H1 (cell line): ENCODE measurements around the gene PIP5K1B. TPM values are rescaled to one million over a fixed set of nuclear protein-coding genes. Genes with fewer than 3 reads are reported as not detected.
A peak's percentile ranks its signal among the peaks of the same experiment; 100 is the strongest.

Experiments
- CTCF ChIA-PET: fragments of 300-600 bp; sonication (Branson Sonifier 250); formaldehyde crosslinking; loops from one replicate; lab custom pipeline; 2021; ENCODE audit not compliant: partially characterized antibody; lab: Charles Lee
- POLR2A ChIA-PET: fragments of 300-600 bp; sonication (Branson Sonifier 250); formaldehyde crosslinking; loops from one replicate; lab custom pipeline; 2021; ENCODE audit warnings: inconsistent platforms; ENCODE audit not compliant: partially characterized antibody; lab: Charles Lee
- DNase-seq, 2 experiments: peaks; one replicate each; pipeline versions ENCODE4 v3.0.0 to v3.0.0-alpha.2; 2010 to 2022; ENCODE audit warnings: low spot score in 2 of 2, low read depth in 1 of 2, mixed read lengths in 1 of 2
- FAIRE-seq: peaks from 2 replicates; lab custom pipeline; 2011; peaks lifted over from hg19 to GRCh38; lab: Jason Lieb, UNC
- H2AFZ ChIP-seq: 2 replicates; pipeline ENCODE4 v1.8.1; 2012; ENCODE audit warnings: low read length, inconsistent platforms
- H2AK5ac ChIP-seq: 2 replicates; pipeline ENCODE4 v1.6.1; 2013; ENCODE audit warnings: low read depth, low read length
- H2BK120ac ChIP-seq: replicated peaks from 2 replicates; pipeline ENCODE3; 2013; ENCODE audit warnings: low read depth, low read length, inconsistent platforms
- H2BK12ac ChIP-seq: 2 replicates; pipeline ENCODE4 v1.6.1; 2013; ENCODE audit warnings: low read depth, low read length
- H2BK15ac ChIP-seq: 2 replicates; pipeline ENCODE4 v1.6.1; 2013; ENCODE audit warnings: low read length
- H2BK20ac ChIP-seq: 2 replicates; pipeline ENCODE4 v1.6.1; 2013; ENCODE audit warnings: low read length
- H2BK5ac ChIP-seq: 2 replicates; pipeline ENCODE4 v1.6.1; 2013; ENCODE audit warnings: low read depth, low read length
- H3K14ac ChIP-seq: 2 replicates; pipeline ENCODE4 v1.6.1; 2013; ENCODE audit warnings: inconsistent platforms; ENCODE audit not compliant: insufficient read length
- H3K18ac ChIP-seq: 2 replicates; pipeline ENCODE4 v1.6.1; 2013; ENCODE audit warnings: low read length; ENCODE audit errors: extremely low read depth
- H3K23ac ChIP-seq: 2 replicates; pipeline ENCODE4 v1.6.1; 2013; ENCODE audit warnings: inconsistent platforms; ENCODE audit not compliant: insufficient read length
- H3K23me2 ChIP-seq: 2 replicates; pipeline ENCODE4 v1.6.1; 2013; ENCODE audit warnings: low read depth, low read length
- H3K27ac ChIP-seq: 2 replicates; pipeline ENCODE4 v1.6.1; 2011; ENCODE audit warnings: low read depth, low read length, inconsistent platforms
- H3K27me3 ChIP-seq, 4 experiments: replicated peaks in 1 of 4; 1 replicate in 1 of 4; 2 replicates in 3 of 4; pipeline versions ENCODE4 v1.6.1 to v1.8.1; 2011 to 2013; ENCODE audit warnings: low read length in 3 of 4, mild to moderate bottlenecking in 3 of 4, inconsistent platforms in 2 of 4, mixed read lengths in 2 of 4, moderate library complexity in 1 of 4; ENCODE audit not compliant: control insufficient read depth in 3 of 4, insufficient read depth in 3 of 4; ENCODE audit errors: extremely low read depth in 1 of 4
- H3K36me3 ChIP-seq, 4 experiments: 2 replicates each; pipeline versions ENCODE4 v1.6.1 to v1.8.1; 2011 to 2013; ENCODE audit warnings: mild to moderate bottlenecking in 4 of 4, low read length in 3 of 4, moderate library complexity in 2 of 4, control low read depth in 1 of 4, inconsistent platforms in 1 of 4; ENCODE audit not compliant: insufficient read depth in 4 of 4, control insufficient read depth in 2 of 4
- H3K4ac ChIP-seq: replicated peaks from 2 replicates; pipeline ENCODE3; 2013; ENCODE audit warnings: low read length, low read depth, mixed read lengths, inconsistent platforms; ENCODE audit not compliant: insufficient read length
- H3K4me1 ChIP-seq, 4 experiments: replicated peaks in 1 of 4; 1 replicate in 1 of 4; 2 replicates in 3 of 4; pipeline versions ENCODE4 v1.6.1 to v1.8.1; 2011 to 2013; ENCODE audit warnings: low read length in 3 of 4, inconsistent platforms in 2 of 4, mixed read lengths in 1 of 4; ENCODE audit not compliant: insufficient read depth in 4 of 4, control insufficient read depth in 3 of 4
- H3K4me2 ChIP-seq, 2 experiments: 2 replicates each; pipeline versions ENCODE4 v1.6.1 to v1.8.1; 2011 to 2013; ENCODE audit warnings: low read depth in 2 of 2, low read length in 2 of 2, control low read depth in 1 of 2, inconsistent platforms in 1 of 2, mild to moderate bottlenecking in 1 of 2; ENCODE audit not compliant: insufficient read depth in 1 of 2
- H3K4me3 ChIP-seq, 4 experiments: fragments of 200-600, 300-600 bp in 1 of 4; sonication (generic), shearing (Covaris generic), sonication (Bioruptor Twin) in 1 of 4; 2 replicates each; pipeline versions ENCODE4 v1.5.1 to v1.8.1; 2011 to 2016; ENCODE audit warnings: low read length in 4 of 4, low read depth in 3 of 4, control low read depth in 2 of 4, inconsistent platforms in 2 of 4, mild to moderate bottlenecking in 2 of 4, mixed read lengths in 1 of 4, moderate library complexity in 1 of 4; ENCODE audit not compliant: insufficient read depth in 2 of 4; ENCODE audit errors: extremely low read depth in 1 of 4
- H3K56ac ChIP-seq: replicated peaks from 2 replicates; pipeline ENCODE3; 2013; ENCODE audit warnings: low read depth, mild to moderate bottlenecking, mixed read lengths, low read length, inconsistent platforms; ENCODE audit not compliant: insufficient read length
- H3K79me1 ChIP-seq: 2 replicates; pipeline ENCODE4 v1.6.1; 2013; ENCODE audit warnings: low read depth, low read length, control low read depth
- H3K79me2 ChIP-seq, 2 experiments: 2 replicates each; pipeline versions ENCODE4 v1.6.1 to v1.8.1; 2012 to 2013; ENCODE audit warnings: low read length in 2 of 2, mild to moderate bottlenecking in 2 of 2, inconsistent platforms in 1 of 2; ENCODE audit not compliant: insufficient read depth in 2 of 2, control insufficient read depth in 1 of 2
- H3K9ac ChIP-seq, 4 experiments: replicated peaks in 1 of 4; 1 replicate in 1 of 4; 2 replicates in 3 of 4; pipeline versions ENCODE4 v1.6.1 to v1.8.1; 2011 to 2013; ENCODE audit warnings: low read depth in 3 of 4, low read length in 3 of 4, control low read depth in 2 of 4, mild to moderate bottlenecking in 2 of 4, moderate library complexity in 2 of 4, inconsistent platforms in 1 of 4; ENCODE audit errors: extremely low read depth in 1 of 4
- H3K9me3 ChIP-seq, 2 experiments: 2 replicates each; pipeline versions ENCODE4 v1.6.1 to v1.8.1; 2012 to 2013; ENCODE audit warnings: mild to moderate bottlenecking in 2 of 2, moderate library complexity in 2 of 2, control low read depth in 1 of 2, inconsistent platforms in 1 of 2, low read depth in 1 of 2, low read length in 1 of 2, mixed read lengths in 1 of 2; ENCODE audit not compliant: insufficient read depth in 2 of 2
- H4K20me1 ChIP-seq, 2 experiments: replicated peaks in 1 of 2; 2 replicates each; pipeline versions ENCODE3 to v1.8.1; 2011 to 2013; ENCODE audit warnings: inconsistent platforms in 2 of 2, low read length in 2 of 2, mild to moderate bottlenecking in 1 of 2; ENCODE audit not compliant: insufficient read depth in 2 of 2, control insufficient read depth in 1 of 2
- H4K5ac ChIP-seq: 2 replicates; pipeline ENCODE4 v1.6.1; 2013; ENCODE audit warnings: low read length, low read depth, mixed read lengths, inconsistent platforms; ENCODE audit not compliant: insufficient read length
- H4K8ac ChIP-seq: 2 replicates; pipeline ENCODE4 v1.8.0; 2013; ENCODE audit warnings: mild to moderate bottlenecking, moderate library complexity, low read length, inconsistent platforms; ENCODE audit not compliant: insufficient read depth; ENCODE audit errors: extremely low read depth
- H4K91ac ChIP-seq: replicated peaks from 2 replicates; pipeline ENCODE3; 2013; ENCODE audit warnings: low read length, mixed read lengths, inconsistent platforms; ENCODE audit not compliant: insufficient read length
- ATF3 ChIP-seq: IDR thresholded peaks from 2 replicates; pipeline ENCODE4 v1.6.1; 2011; ENCODE audit warnings: low read depth, mild to moderate bottlenecking, low read length; ENCODE audit not compliant: insufficient read depth
- BACH1 ChIP-seq: IDR thresholded peaks from 2 replicates; pipeline ENCODE4 v1.6.1; 2012; ENCODE audit warnings: low read length, improper control_type of control experiment
- BRCA1 ChIP-seq: IDR thresholded peaks from 2 replicates; pipeline ENCODE4 v1.6.1; 2012; ENCODE audit warnings: low read depth, low read length, improper control_type of control experiment
- CTBP2 ChIP-seq: IDR thresholded peaks from 2 replicates; pipeline ENCODE4 v1.7.0; 2011; ENCODE audit warnings: borderline replicate concordance, mild to moderate bottlenecking, moderate library complexity, mixed read lengths, low read length; ENCODE audit not compliant: insufficient read depth, insufficient read length
- HDAC6 ChIP-seq: IDR thresholded peaks from one replicate; pipeline ENCODE4 v1.7.1; 2012; ENCODE audit warnings: low read depth, mild to moderate bottlenecking, inconsistent platforms, low read length, moderate library complexity
- TAF1 ChIP-seq: IDR thresholded peaks from 2 replicates; pipeline ENCODE4 v1.6.1; 2011; ENCODE audit warnings: mild to moderate bottlenecking, low read depth, low read length
- TEAD4 ChIP-seq: IDR thresholded peaks from 2 replicates; pipeline ENCODE4 v1.6.1; 2012; ENCODE audit warnings: low read depth, low read length, inconsistent platforms, mixed read lengths
- WGBS, 2 experiments: shearing (Covaris generic) in 1 of 2; methylation state at CpG; one replicate each; pipeline versions ENCODE4 v1.1.6 to v1.1.7; 2013 to 2015; ENCODE audit warnings: low lambda C conversion rate in 2 of 2, mixed read lengths in 2 of 2, inconsistent platforms in 1 of 2, low coverage in 1 of 2, missing lambda C conversion rate in 1 of 2; ENCODE audit not compliant: insufficient replicate concordance in 2 of 2, insufficient coverage in 1 of 2, insufficient read length in 1 of 2; ENCODE audit errors: extremely low coverage in 1 of 2, missing lambda C conversion rate in 1 of 2; 5-methylcytosine and 5-hydroxymethylcytosine counted together
- polyA plus RNA-seq, 7 experiments: library from polyadenylated mRNA; depleted of rRNA in 3 of 7; stranded (reverse) in 5 of 7; unstranded in 2 of 7; fragments of >200 nt in 5 of 7; fragments of 200-250 nt in 2 of 7; gene quantifications; 1 replicate in 5 of 7; 2 replicates in 1 of 7; 4 replicates in 1 of 7; pipeline versions ENCODE4 v1.2.1 to v1.2.3, GENCODE V29; 2011 to 2013; ENCODE audit warnings: missing spikeins in 2 of 7, mixed read lengths in 2 of 7
- total RNA-seq: library from RNA; stranded (reverse); fragmentation: NEBNext Ultra II Directional; extraction: Animal tissue kit (Norgen Biotek cat#: 25700); gene quantifications from 2 replicates; pipeline ENCODE4 v1.2.1, GENCODE V29; 2021

The PIP5K1B gene
- total and polyA plus RNA-seq, 2 of the 8 experiments (the other 6 are each of a cell fraction or from before 2014, with no cell fraction given) = 4.7 to 7.7 TPM

DNA sequence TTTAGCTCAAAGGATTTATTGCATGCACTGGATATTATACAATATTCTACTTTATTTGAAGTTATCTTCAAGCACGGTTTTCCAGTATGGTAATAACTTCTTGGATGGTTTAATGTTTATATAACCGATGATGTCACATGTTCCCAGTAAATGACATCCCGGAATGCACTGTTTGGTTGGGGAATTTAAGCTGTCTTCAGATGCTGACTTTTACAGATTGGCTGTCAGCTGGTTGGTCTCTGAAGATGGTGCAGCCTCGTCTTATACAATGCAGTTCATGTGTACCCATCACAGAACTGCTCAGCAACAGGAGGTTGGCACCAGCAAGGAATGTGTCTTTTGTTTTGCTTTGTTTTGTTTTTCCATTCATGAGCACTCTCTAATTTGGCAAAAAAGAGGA lies 165.0 kb downstream of the PIP5K1B start:
- DNase-seq = no peak
- Histone ChIP-seq H4K8ac (no peak overlapping the region), H3K56ac (no peak overlapping the region), H3K23ac (no peak overlapping the region), H3K4me3 (no peak overlapping the region), H3K9ac (no peak overlapping the region), H3K79me2 (no peaks in the 10 kb centered on the region), H2AFZ (no peak overlapping the region), H3K14ac (no peak overlapping the region), H3K4me2 (no peak overlapping the region), H3K27me3 (no peaks in the 10 kb centered on the region), H2BK12ac (peak overlapping the region; percentile 55), H4K20me1 (no peaks in the 10 kb centered on the region), H2BK5ac (peak overlapping the region; percentile 99; the same call in 1 of the 2 replicates), H3K23me2 (no peaks in the 10 kb centered on the region), H3K9me3 (no peaks in the 10 kb centered on the region), H3K36me3 (no peaks in the 10 kb centered on the region), H4K5ac (no peak overlapping the region), H2AK5ac (peak overlapping the region; percentile 91), H3K4me1 (peaks cover 2 to 38% (median 24%) of the 10 kb centered on the region in 4 experiments; a peak in 6 of 7 replicates), H3K27ac (no peak overlapping the region), H2BK15ac (no peak overlapping the region), H2BK120ac (peak overlapping the region; percentile 83), H2BK20ac (peak overlapping the region; percentile 77), H3K18ac (peak overlapping the region; percentile 73), H3K79me1 (no peaks in the 10 kb centered on the region), H3K4ac (peak overlapping the region; percentile 48), H4K91ac (peak overlapping the region; percentile 96)
- WGBS, 2 experiments = 88% methylated on average over 4 of the region's 4 CpGs; no CpG with 5 or more reads in 1 of the 2 experiments
- ChIA-PET POLR2A (no interaction called here), CTCF (interaction anchor here (0.6 to 1.3 kb wide), 6 partner anchors 11 to 129 kb away, joined by 3 to 4 read pairs (median 3); no protein-coding TSS in a partner anchor)
- FAIRE-seq = no peak
- no peak for TF ChIP-seq TEAD4
- no peak for TF ChIP-seq CTBP2
- no peak for TF ChIP-seq BRCA1
- TF ChIP-seq ATF3 = no peak
- no peak for TF ChIP-seq BACH1
- no peak for TF ChIP-seq TAF1
- TF ChIP-seq HDAC6 = no peak
